ENCODE data around the gene ZNF25. TPM values are rescaled to one million over a fixed set of nuclear protein-coding genes. Genes with fewer than 3 reads are reported as not detected.

The ZNF25 gene
- total RNA-seq, 1 experiment from 2014 or later: 0.44 TPM

DNA sequence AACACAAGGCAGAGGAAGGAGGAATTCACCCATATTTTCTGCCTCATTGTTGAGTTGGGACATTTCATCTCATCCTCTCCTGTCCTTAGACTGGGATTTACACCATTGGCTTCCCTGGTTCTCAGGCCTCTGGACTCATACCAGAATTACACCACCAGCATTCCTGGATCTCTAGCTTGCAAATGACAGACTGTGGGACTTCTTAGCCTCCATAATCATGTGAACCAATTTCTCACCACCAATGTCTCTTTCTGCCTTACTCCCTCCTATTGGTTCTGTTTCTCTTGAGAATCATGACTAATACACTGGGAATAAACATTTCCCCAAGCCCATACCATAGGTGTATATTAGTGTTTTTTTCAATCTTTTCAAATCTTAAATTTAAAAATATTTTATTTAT lies 31.1 kb upstream of the ZNF25 start:
- TF ChIP-seq, protein P1, sequence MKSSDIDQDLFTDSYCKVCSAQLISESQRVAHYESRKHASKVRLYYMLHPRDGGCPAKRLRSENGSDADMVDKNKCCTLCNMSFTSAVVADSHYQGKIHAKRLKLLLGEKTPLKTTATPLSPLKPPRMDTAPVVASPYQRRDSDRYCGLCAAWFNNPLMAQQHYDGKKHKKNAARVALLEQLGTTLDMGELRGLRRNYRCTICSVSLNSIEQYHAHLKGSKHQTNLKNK (CRISPR knock-in tag; IDR thresholded peaks at IDR 0.05): no peak
- TF ChIP-seq HMGXB4 (CRISPR knock-in tag; IDR thresholded peaks at IDR 0.05) (no peak), OVOL2 (CRISPR knock-in tag; IDR thresholded peaks at IDR 0.05; ENCODE audit: borderline replicate concordance) (no peak), PREB (CRISPR knock-in tag; IDR thresholded peaks at IDR 0.05; ENCODE audit: borderline replicate concordance) (no peak), SMAD4 (CRISPR knock-in tag; IDR thresholded peaks at IDR 0.05) (no peak), ZNF263 (CRISPR knock-in tag; IDR thresholded peaks at IDR 0.05; ENCODE audit: low read depth) (no peak), HMGA2 (CRISPR knock-in tag; IDR thresholded peaks at IDR 0.05) (no peak), GTF2I (CRISPR knock-in tag; conservative IDR thresholded peaks at IDR 0.05) (no peak), GRHL2 (CRISPR knock-in tag; IDR thresholded peaks at IDR 0.05; ENCODE audit: insufficient replicate concordance, severe bottlenecking) (no peak), ZNF396 (CRISPR knock-in tag; IDR thresholded peaks at IDR 0.05; ENCODE audit: borderline replicate concordance) (no peak)
- TF ChIP-seq, protein P2, sequence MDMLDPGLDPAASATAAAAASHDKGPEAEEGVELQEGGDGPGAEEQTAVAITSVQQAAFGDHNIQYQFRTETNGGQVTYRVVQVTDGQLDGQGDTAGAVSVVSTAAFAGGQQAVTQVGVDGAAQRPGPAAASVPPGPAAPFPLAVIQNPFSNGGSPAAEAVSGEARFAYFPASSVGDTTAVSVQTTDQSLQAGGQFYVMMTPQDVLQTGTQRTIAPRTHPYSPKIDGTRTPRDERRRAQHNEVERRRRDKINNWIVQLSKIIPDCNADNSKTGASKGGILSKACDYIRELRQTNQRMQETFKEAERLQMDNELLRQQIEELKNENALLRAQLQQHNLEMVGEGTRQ (CRISPR knock-in tag; IDR thresholded peaks at IDR 0.05): no peak
- DNase-seq (ENCODE audit: low spot score) (no peak), ATAC-seq (no peak)
- Mint-ChIP-seq H3K36me3 (peaks cover 19% of the 10 kb centered on the region), H3K9me3 (peaks cover 38% of the 10 kb centered on the region), H3K27ac (no peak overlapping the region), H3K27me3 (ENCODE audit: low read depth) (peaks cover 16% of the 10 kb centered on the region), H3K4me3 (no peak overlapping the region), H3K4me1 (peaks cover 7% of the 10 kb centered on the region)
- CTCF ChIA-PET: no interaction called here
- POLR2A ChIA-PET: no interaction called here

DNA sequence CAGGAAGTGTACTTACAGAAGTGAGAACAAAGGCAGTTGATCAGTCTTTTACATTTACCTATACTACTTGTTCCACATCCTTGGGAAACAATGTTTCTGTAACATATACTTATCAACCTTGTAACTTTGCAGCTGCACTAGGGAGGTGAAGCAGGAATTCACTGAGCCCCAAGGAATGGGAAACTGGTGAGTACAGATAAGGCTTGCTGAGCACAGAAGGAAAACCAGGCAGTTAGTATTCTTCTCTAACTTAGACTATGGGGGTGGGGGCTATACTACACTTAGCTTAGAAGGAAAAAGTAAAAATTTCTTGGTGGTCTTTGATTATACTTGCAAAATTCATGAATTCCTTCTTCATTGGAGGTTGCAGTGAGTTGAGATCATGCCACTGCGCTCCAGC lies 27.1 kb upstream of the ZNF25 start:
- ATAC-seq (no peak), DNase-seq (ENCODE audit: low spot score) (no peak)
- Mint-ChIP-seq H3K36me3 (peaks cover 24% of the 10 kb centered on the region), H3K4me1 (no peaks in the 10 kb centered on the region), H3K4me3 (no peak overlapping the region), H3K9me3 (peaks cover 48% of the 10 kb centered on the region), H3K27ac (no peak overlapping the region), H3K27me3 (ENCODE audit: low read depth) (peaks cover 16% of the 10 kb centered on the region)
- ChIA-PET CTCF (no interaction called here), POLR2A (interaction anchor here (0.7 kb wide), 1 partner anchor 328 kb away, joined by 3 read pairs; no protein-coding TSS in a partner anchor)
- TF ChIP-seq CREB1 (CRISPR knock-in tag; IDR thresholded peaks at IDR 0.05): no peak
- no peak for TF ChIP-seq GABPB1 (CRISPR knock-in tag; IDR thresholded peaks at IDR 0.05)
- TF ChIP-seq NR1H2 (CRISPR knock-in tag; IDR thresholded peaks at IDR 0.05): no peak
- TF ChIP-seq NFE2L1 (CRISPR knock-in tag; IDR thresholded peaks at IDR 0.05): no peak
- TF ChIP-seq SP1 (CRISPR knock-in tag; conservative IDR thresholded peaks at IDR 0.05): no peak
- no peak for TF ChIP-seq ATF2 (CRISPR knock-in tag; IDR thresholded peaks at IDR 0.05; ENCODE audit: borderline replicate concordance, low read depth)
- TF ChIP-seq ZSCAN18 (CRISPR knock-in tag; IDR thresholded peaks at IDR 0.05): no peak
- TF ChIP-seq ZNF138 (CRISPR knock-in tag; conservative IDR thresholded peaks at IDR 0.05): no peak
- no peak for TF ChIP-seq RORB (CRISPR knock-in tag; IDR thresholded peaks at IDR 0.05)
- TF ChIP-seq USF1 (CRISPR knock-in tag; IDR thresholded peaks at IDR 0.05): no peak
- TF ChIP-seq STAT6 (CRISPR knock-in tag; conservative IDR thresholded peaks at IDR 0.05; ENCODE audit: low read depth): no peak
- no peak for TF ChIP-seq MLX (CRISPR knock-in tag; IDR thresholded peaks at IDR 0.05)
- no peak for TF ChIP-seq TEAD4 (CRISPR knock-in tag; IDR thresholded peaks at IDR 0.05)
